ENCODE results near the gene PTPN13.
"Not testable (repeated sequence)": the region's sequence is repeated elsewhere in the genome, so short reads cannot be mapped to it uniquely, and the experiment has no call there.

PTPN13 gene

DNA sequence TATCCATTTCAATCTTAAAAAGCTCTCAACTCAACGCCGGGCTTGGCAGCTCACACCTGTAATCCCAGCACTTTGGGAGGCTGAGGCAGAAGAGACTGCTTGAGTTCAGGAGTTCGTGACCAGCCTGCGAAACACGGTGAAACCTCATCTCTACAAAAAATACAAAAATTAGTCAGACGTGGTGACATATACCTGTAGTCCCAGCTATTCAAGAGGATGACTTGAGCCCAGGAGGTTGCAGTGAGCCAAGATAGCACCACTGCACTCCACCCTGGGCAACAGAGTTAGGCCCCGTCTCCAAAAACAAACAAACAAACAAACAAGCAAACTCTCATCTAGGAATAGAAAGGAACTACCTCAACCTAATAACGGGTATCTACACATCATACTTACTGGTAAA is 50.8 kb downstream of the PTPN13 start:
- no peak for DNase-seq (ENCODE audit: low read depth, low spot score)

DNA sequence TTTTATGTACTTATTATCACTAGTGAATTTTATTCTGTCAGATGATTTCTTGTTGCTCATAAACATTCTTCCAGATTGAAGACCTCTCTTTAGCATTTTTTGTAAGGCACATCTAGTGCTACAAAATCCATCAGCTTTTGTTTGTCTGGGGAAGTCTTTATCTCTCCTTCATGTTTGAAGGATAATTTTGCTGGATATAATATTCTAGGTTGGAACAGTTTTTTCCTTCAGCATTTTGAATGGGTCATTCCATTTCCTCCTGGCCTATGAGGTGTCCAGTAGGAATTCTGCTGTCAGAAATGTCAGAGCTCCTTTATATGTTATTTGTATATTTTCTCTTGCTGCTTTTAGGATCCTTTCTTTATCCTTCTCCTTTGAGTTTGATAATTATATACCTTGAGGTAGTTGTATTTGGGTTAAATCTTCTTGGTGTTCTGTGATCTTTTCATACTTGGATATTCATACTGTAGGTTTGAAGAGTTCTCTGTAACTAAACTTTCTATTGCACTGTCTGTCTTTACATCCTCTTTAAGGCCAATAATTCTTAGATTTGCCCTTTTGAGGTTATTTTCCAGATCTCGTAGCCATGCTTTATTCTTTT is 58.3 kb downstream of the PTPN13 start:
- no peak for DNase-seq (ENCODE audit: low read depth, low spot score)

DNA sequence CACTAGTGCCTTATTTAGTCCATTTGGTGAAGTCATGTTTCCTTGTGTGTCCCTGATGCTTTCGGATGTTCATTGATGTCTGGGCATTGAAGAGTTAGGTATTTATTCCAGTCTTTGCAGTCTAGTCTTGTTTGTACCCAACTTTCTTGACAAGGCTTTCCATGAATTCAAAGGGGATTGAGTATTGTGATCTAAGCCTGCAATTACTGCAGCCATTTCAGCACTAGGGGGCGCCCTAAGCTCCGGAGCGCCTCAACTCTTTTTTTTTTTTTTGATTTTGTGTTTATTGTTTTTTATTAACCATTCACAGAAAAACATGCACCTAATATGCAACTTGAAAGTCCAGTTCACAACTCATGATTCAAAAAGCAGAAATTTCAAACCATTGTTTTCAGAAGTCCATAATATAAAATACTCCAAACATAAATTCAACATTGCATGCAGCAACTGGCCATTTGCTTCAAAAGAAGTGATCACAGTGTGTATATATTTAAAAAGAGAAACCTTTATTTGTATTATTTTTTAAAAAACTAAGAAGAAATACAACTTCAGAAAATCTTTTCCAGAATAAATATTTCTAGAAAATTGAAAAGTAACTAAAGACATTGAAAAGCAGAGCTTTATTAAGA is 59.2 kb downstream of the PTPN13 start:
- DNase-seq (ENCODE audit: low read depth, low spot score), result no peak

DNA sequence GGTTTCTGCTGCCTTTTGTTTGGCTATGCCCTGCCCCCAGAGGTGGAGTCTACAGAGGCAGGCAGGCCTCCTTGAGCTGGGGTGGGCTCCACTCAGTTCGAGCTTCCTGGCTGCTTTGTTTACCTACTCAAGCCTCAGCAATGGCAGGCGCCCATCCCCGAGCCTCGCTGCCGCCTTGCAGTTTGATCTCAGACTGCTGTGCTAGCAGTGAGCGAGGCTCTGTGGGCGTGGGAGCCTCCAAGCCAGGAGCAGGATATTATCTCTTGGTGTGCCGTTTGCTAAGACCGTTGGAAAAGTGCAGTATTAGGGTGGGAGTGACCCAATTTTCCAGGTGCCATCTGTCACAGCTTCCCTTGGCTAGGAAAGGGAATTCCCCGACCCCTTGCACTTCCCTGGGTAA is 62.7 kb downstream of the PTPN13 start:
- not testable (repeated sequence) for DNase-seq (ENCODE audit: low read depth, low spot score)

DNA sequence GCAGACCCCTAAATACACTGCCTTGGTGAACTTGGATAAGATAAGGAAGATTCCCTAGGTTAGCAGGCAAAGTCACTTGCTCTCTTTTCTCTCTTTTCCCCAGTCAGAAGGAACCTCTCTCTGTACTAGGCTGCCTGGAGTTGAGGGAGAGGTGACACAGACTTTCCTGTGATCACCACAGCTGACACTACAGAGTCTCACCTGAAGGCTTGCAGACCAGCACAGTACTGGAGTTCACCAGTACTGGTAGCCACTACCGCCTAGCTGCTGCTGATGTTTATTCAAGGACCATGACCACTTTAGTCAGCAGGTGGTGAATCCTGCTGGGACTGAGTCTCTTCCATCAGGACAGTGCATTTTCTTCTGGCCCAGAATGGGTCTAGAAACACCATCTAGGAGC is 63.3 kb downstream of the PTPN13 start:
- no peak for DNase-seq (ENCODE audit: low read depth, low spot score)

DNA sequence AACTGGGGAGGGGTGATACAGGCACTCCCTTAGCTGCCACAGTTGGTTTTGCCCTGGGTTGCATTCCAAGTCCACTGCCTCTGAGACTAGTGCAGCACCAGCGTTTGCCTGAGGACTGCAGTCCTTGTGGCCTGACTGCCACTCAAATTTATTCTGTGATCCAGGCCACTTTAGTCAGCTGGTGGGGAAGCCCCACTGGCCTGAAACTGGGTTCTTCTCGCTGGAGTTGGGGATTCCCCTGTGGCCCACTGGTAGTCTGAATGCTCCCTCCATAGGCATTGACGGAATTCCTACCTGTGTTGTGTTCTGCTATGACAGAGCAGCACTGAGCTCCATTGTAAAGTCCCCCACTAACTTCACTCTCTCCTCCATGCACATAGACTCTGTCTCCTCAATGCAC is 63.8 kb downstream of the PTPN13 start:
- DNase-seq (ENCODE audit: low read depth, low spot score), result no peak

DNA sequence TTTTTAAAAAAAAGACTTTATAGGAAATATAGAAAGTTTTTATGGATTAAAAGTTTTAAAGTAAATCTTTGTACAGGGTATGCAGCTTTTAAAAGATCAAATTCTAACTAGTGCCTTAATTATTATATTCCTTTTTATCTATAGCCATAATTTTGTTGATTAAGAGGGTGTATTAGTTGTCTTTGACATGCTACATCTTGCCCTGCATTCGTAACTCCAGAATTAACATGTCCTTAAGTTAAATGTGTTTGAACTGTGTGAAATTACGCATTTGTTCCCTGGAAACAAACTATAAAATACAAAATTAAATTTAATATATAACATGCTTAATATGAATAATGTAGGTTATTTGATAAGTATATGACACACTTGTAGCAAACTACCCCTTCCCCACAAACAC is 66.3 kb downstream of the PTPN13 start:
- no peak for DNase-seq (ENCODE audit: low read depth, low spot score)

DNA sequence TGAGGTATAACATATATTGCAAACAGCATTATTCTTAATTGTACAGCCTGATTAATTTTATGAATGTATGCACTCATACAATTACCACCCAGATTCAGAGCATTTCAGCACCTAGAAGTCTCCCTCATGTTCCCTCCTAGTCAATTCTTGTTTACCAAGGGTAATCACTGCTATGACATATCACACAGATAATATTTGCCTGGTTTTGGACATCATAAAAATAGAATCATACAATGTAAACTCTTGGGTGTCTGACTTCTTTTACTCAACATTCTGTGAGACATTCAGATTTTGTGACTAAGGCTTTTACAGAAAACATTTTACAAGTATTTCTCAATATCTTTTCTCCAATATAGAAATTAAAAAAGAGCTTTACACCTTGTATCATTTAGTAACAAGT is 66.9 kb downstream of the PTPN13 start:
- DNase-seq (ENCODE audit: low read depth, low spot score), result no peak

DNA sequence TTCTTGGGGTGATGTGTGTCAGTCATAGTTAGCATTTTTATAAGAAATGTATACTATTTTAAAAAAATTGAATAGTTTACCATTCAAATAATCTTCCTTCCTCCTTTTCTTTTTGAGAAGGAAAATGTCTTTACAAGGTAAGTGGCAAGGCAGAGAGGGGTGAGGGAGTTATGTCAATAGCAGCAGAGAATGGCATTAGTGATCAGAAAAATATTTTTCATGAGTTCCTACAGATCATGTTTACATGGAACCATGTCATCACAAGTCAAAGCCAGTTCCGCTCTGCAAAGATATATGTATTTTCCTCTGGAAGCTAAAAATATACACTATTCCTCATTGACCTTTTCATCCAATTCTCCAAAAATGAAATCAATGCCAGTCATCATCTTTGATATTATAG is 67.3 kb downstream of the PTPN13 start:
- DNase-seq (ENCODE audit: low read depth, low spot score), result no peak

DNA sequence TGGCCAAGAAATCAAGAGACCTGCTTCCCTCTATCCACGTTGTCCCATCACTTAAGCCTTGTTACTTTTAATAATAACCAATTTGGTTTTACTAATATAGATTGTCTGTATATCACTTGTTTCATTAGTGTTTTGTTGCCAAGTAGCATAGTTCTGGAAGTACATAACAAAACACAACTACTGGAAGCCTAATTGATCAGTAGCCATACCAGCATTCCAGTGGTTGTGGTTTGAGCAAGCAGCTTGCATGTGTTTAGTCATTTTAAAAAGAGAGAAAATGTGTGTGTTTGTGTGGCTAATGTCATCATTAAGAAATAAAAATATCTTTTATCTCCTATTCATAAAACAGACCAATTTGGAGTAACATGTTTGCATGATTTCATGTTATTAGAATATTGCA is 70.8 kb downstream of the PTPN13 start:
- peak; percentile 89 for DNase-seq (ENCODE audit: low read depth, low spot score)

DNA sequence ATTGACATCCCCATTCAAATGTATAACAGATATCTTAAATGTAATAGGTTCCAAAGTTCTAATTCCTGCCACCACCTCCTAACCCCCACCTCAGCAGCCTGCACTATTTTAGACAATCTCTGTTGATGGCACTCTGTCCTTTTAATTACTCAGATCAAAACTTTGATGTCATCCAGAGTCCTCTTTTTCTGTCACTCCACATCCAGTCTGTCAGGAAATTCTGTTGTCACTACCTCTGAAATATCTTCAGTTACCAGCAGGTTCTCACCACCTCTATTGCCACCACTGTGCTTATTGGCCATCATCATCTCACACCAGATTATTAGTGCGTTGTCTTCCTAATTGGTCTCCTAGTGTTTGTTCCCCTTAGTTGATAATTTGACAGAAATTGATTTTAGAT is 76.2 kb downstream of the PTPN13 start:
- DNase-seq (ENCODE audit: low read depth, low spot score), result no peak

DNA sequence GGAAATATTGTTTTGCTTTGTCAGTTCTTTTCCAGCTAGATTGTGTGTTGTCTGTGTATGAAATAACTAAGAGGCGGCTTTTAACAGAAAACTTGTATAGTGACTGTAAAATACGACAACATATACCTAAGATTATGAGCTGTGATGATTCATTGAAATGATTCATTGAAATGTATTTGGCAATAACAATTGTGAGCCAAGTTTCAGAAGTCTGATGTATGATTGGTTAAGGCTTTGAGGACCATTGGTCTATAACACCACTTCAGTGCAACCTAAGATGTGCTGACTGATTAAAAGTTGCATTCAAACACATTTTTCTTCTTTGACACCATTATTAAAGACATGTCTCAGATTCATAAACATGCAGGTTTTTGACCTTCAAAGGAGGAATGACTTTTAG is 76.6 kb downstream of the PTPN13 start:
- peak; percentile 14 for DNase-seq (ENCODE audit: low read depth, low spot score)

DNA sequence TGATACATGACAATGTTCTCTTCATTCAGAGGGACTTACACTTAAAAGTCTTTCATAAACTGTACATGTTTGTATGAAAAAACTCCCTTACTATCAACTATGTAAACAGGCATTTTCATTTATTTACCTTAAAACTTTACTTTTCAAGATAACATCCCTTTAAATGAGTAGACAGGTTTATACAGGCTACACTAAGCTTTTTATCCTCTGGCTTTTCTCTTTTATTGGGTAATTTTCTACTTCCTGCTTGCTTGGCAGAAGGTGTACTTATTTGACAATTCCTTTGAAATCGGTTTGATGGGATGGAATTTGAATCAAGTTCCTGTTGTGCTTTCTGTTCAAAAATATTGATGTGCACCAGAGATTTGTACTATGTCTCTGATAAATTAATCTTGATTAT is 81.4 kb downstream of the PTPN13 start:
- no peak for DNase-seq (ENCODE audit: low read depth, low spot score)

DNA sequence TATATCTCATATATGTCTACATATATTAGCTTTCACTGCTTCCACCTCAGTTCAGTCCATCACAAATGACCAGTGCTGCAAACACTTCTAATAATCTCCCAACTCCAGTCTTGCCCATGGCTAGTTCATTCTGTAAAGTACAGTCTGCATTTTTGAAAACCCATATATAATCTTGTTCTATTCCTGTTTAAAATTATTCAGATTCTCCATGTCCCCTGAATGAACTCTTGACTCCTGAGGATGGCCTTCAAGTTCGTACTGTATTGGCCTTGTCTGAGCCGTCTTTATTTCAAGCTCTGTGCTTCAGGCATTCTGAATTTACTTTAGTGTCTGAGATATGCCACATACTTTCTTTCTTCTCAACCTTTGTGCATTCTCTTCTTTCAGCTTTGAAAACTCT is 84.7 kb downstream of the PTPN13 start:
- no peak for DNase-seq (ENCODE audit: low read depth, low spot score)

DNA sequence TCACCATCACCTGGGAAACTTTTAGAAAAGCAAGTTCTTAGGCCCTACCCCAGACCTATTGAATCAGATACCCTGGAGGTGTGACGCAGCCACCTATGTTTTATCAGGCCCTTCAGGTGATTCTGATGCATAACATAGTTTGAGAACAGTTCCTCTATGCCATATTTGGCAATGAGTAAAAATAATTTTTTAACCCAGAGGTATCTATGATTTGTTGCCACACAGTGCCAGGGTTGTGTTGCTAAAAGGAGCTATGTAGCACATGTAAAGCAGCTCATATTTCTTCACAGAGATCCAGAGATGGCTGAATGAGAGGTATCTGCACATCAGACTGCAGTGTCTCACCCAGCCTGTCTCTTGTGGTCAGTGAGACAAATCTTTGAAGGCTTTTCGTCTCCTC is 85.3 kb downstream of the PTPN13 start:
- DNase-seq (ENCODE audit: low read depth, low spot score), result no peak

DNA sequence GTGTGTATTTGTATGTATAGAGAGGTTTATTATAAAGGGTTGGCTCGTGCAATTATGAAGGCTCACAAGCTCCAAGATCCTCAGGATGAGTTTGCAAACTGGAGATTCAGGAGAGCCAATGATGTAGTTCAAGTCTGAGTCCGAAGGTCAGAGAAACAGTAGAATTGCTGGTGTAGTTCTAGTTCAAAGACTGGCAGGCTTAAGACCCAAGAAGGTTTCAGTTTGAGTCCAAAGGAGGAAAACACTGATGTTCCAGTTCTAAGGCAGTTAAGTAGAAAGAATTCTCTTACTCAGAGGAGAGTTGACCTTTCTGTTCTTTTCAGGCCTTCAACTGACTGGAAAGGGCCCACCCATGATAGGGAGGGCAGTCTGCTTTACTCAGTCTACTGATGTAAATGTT is 89.1 kb downstream of the PTPN13 start:
- no peak for DNase-seq (ENCODE audit: low read depth, low spot score)

DNA sequence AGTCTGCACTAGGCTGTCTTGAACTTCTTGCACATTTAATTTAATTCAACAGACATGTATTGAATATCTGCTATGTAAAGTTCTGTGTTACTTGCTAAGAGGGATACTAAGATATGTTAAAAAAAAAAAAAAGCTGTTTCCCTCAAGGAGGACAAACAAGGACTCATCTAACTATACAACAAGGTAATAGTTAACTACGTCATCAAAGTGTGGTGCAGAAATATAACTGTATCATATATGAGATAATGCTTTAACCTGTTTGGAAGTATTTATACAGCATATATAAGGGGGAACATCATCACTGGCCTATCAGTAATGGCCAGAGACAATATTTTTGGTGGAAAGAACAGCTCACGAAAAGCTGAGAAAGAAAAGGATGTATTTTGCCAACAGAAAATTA is 89.9 kb downstream of the PTPN13 start:
- DNase-seq (ENCODE audit: low read depth, low spot score), result no peak

DNA sequence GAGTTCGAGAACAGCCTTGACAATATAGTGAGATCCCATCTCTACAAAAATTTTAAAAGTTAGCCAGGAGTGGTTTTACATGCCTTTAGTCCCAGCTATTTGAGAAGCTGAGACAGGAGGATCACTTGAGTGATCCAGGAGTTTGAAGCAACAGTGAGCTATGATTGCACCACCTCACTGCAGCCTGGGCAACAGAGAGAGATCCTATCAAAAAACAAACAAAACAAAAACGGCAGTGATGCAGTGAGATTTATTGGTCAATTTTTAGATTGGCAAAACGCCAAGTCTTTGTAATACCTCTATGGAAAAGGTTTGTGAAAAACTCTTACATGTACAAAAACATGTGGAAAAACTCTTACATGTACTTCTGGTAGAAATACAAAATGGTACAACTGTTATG is 91.3 kb downstream of the PTPN13 start:
- DNase-seq (ENCODE audit: low read depth, low spot score), result no peak

DNA sequence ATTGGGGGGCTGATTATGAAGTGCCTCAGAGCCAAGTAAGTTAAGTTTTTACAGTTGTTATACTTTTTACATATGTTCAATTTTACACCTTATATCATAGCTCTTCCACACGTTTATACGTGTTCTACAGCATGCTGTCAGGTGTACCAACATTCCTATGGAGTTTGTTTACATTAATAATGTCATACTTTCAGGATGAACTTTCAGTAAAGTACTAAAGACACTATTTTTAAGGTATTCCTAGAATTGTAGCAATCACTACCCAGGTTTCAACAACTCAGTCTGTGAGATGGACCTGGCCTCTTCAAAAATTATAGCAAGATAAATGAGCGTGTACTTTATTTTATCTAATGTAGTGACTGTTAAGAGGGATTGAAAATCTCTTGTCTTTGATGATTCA is 92.6 kb downstream of the PTPN13 start:
- DNase-seq (ENCODE audit: low read depth, low spot score), result no peak

DNA sequence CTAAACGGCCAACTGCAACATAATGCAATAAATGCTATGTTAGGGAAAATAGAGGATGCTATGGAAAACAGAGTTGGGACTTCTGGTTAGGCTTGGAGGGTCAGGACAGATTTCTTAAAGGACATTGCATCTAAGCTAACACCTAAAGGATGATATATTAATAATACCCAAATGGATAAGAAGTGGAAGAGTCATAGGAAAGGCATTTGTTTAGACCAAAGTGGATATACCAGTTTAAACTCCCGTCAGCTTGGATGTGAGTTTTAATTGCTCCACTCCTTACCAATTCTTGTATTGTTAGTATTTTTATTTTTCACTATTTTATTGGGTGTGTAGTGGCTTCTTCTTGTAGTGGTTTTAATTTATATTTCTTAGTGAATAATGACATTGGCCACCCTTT is 93.9 kb downstream of the PTPN13 start:
- no peak for DNase-seq (ENCODE audit: low read depth, low spot score)

DNA sequence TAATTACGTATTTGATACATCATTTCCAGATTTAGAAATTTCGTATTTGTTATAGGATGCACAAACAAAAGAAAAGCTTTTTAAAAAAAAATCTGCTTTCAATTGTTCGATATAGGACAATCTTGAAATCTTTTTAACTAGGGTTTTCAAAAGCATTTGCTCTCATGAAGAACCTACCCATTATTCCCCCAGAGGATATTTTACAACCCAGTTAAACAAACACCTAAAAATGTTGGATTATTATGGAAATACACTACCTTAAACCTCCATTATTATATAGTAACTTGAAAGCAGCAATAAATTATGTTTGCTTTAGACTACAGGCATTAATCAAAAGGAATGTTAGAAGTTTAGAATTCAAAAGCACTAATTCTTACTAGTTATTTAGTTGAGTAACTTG is 110.5 kb downstream of the PTPN13 start:
- no peak for DNase-seq (ENCODE audit: low read depth, low spot score)

DNA sequence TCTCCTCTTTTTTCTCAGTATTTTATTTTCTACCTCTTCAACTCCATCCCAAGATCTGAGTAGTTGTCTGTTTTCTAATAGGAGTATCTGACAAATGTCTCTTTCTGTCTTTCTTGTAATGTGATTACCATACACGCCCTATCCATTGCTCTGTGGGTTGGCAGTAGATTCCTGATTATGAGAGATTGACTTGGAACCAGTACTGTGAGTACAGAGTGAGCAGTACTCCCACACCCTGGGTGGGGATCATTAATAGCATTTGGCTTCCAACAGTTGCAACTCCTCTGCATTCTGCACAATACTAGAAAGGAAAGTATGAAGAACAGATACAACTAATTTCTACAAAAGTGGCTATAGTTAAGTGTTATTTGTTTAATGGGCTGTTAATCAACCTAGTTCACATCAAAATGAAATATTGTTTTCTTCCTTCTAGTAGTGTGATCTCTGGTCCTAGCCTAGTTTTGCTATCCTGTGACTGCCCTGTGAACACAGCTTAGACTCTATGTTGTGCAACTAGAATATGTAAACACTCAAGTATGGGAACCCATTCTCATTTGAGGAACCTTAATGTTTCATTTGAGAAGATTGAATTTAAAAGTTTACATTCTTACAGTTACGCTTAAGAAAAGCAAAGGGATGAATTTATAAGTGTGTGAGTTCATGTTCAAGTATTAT is 112.9 kb downstream of the PTPN13 start:
- DNase-seq (ENCODE audit: low read depth, low spot score), result no peak

DNA sequence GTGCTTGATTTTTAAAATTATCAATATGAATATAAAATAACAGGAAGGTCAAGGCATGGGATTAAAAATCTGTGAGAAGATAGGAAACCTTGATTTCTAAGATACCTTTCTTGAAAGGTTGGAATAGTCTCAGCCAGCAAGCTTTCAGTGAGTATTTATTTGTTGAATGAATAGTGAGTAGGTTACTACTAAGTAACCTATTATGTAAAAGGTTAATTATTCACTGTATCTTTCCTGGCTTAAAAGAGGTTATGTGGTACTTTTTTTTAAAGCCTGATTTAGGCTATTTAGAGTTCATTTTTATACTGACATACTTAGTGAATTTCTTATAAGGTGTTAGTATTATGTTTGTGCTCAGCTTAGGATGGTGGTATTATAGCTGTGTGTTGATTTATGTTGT is 123.5 kb downstream of the PTPN13 start:
- DNase-seq (ENCODE audit: low read depth, low spot score), result no peak

DNA sequence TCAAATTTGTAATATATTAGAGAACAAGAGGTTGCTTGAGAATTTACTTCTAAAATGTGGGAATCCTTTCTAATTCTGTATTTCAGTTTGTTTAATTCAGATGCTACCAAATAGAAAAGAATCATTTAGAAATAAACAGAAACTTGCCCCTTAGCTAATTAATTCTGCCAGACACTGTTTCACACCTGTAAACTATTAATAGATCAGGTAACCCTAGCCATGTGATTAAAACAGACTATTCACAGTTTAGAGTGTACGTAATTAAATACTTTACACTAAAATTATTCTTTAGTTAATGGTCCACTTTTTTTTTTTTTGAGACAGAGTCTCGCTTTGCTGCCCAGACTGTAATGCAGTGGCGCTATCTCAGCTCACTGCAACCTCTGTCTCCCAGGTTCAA is 124.0 kb downstream of the PTPN13 start:
- DNase-seq (ENCODE audit: low read depth, low spot score), result no peak
